ENCODE results near the gene ADAMTS17.

GRCh38 chr15:100384108-100384410, 42.3 kb upstream of the ADAMTS17 start:
- no peak for TF ChIP-seq CTCF (IDR thresholded peaks at IDR 0.05)
- no peak for TF ChIP-seq EZH2phosphoT487 (IDR thresholded peaks at IDR 0.05)

All from neural progenitor cell (in vitro differentiated cells).